Fibroblast of the aortic adventitia (primary cell): ENCODE data around the gene KCTD17. TPM values are rescaled to one million over a fixed set of nuclear protein-coding genes. Genes with fewer than 3 reads are reported as not detected.
"Not testable (repeated sequence)": the region's sequence is repeated elsewhere in the genome, so short reads cannot be mapped to it uniquely, and the experiment has no call there.

Experiments used
- DNase-seq: peaks from one replicate; pipeline ENCODE4 v3.0.0-alpha.2; 2010; ENCODE audit warnings: low read depth
- H3K4me3 ChIP-seq: 2 replicates; pipeline ENCODE4 v1.5.1; 2011; ENCODE audit warnings: low read depth, mild to moderate bottlenecking, control low read depth, low read length, moderate library complexity
- CTCF ChIP-seq: IDR thresholded peaks from 2 replicates; pipeline ENCODE4 v1.5.1; 2011; ENCODE audit warnings: mild to moderate bottlenecking, low read length, control low read depth, inconsistent platforms; ENCODE audit not compliant: insufficient read depth
- total RNA-seq: library from RNA; depleted of rRNA; stranded (reverse); fragments of >200 nt; gene quantifications from 2 replicates; pipeline ENCODE4 v1.2.3, GENCODE V29; 2012; ENCODE audit warnings: low replicate concordance

KCTD17 gene
- total RNA-seq, 1 donor, result 25.6 TPM

- no peak for DNase-seq
- TF ChIP-seq CTCF, result no peak
- H3K4me3 ChIP-seq, result no peak overlapping the region
Observed at GRCh38 chr22:37070744-37071143, 19.2 kb downstream of the KCTD17 start.

- H3K4me3 ChIP-seq, DNase-seq: not testable (repeated sequence)
Observed at GRCh38 chr22:37071850-37072592, 20.5 kb downstream of the KCTD17 start.

GRCh38 chr22:37072673-37073072, 21.1 kb downstream of the KCTD17 start:
- DNase-seq, result no peak
- TF ChIP-seq CTCF, result no peak
- no peak overlapping the region for H3K4me3 ChIP-seq

GRCh38 chr22:37074537-37074936, 23.0 kb downstream of the KCTD17 start:
- no peak for DNase-seq
- H3K4me3 ChIP-seq, result no peak overlapping the region
- TF ChIP-seq CTCF, result no peak

- no peak for TF ChIP-seq CTCF
- no peak overlapping the region for H3K4me3 ChIP-seq
- DNase-seq, result no peak
Observed at GRCh38 chr22:37075046-37075445, 23.5 kb downstream of the KCTD17 start.

- no peak for TF ChIP-seq CTCF
- no peak for DNase-seq
- H3K4me3 ChIP-seq, result no peak overlapping the region
Observed at GRCh38 chr22:37075822-37076433, 24.4 kb downstream of the KCTD17 start.

- DNase-seq, result peak; percentile 55
- TF ChIP-seq CTCF, result peak; percentile 99
- H3K4me3 ChIP-seq, result no peak overlapping the region
Observed at GRCh38 chr22:37077802-37078448, 26.4 kb downstream of the KCTD17 start.
